Endothelial cell of umbilical vein (primary cell): ENCODE data around the gene PTCSC3. TPM values are rescaled to one million over a fixed set of nuclear protein-coding genes. Genes with fewer than 3 reads are reported as not detected.

Experiments
- BruUV-seq: library from RNA; stranded (reverse); fragments of 400-500 nt; replicated peaks from 2 replicates; lab custom pipeline; 2021; lab: Mats Ljungman, UMichigan
- CTCF ChIA-PET: fragments of 300-600, 350-600 bp; sonication (Branson Sonifier 250); formaldehyde crosslinking; loops from one replicate; lab custom pipeline; 2021; ENCODE audit warnings: antibody characterized with exemption, inconsistent platforms; lab: Charles Lee
- POLR2A ChIA-PET: fragments of 300-600, 350-600 bp; sonication (Branson Sonifier 250); formaldehyde crosslinking; loops from one replicate; lab custom pipeline; 2021; ENCODE audit warnings: antibody characterized with exemption, inconsistent platforms; lab: Charles Lee
- DNase-seq: peaks from one replicate; pipeline ENCODE4 v3.0.0-alpha.2; 2011; ENCODE audit warnings: low read depth, low spot score
- FAIRE-seq: peaks from 2 replicates; lab custom pipeline; 2011; peaks lifted over from hg19 to GRCh38; lab: Jason Lieb, UNC
- H2AFZ ChIP-seq: 2 replicates; pipeline ENCODE4 v1.6.0; 2012; ENCODE audit warnings: low read depth, low read length, control low read depth, inconsistent platforms
- H3K27ac ChIP-seq: 2 replicates; pipeline ENCODE4 v1.5.1; 2011; ENCODE audit warnings: low read depth, mild to moderate bottlenecking, control low read depth, low read length, moderate library complexity; ENCODE audit not compliant: insufficient read depth
- H3K27me3 ChIP-seq, 2 experiments: 2 replicates each; pipeline versions ENCODE4 v1.6.0 to v1.6.1; 2011; ENCODE audit warnings: low read length in 2 of 2, mixed read lengths in 1 of 2; ENCODE audit not compliant: control insufficient read depth in 2 of 2, insufficient read depth in 2 of 2
- H3K36me3 ChIP-seq, 2 experiments: 2 replicates in 1 of 2; 3 replicates in 1 of 2; pipeline ENCODE4 v1.5.1; 2011; ENCODE audit warnings: low read length in 2 of 2, mild to moderate bottlenecking in 1 of 2, moderate library complexity in 1 of 2; ENCODE audit not compliant: control insufficient read depth in 2 of 2, insufficient read depth in 2 of 2; ENCODE audit errors: extremely low read depth in 1 of 2
- H3K4me1 ChIP-seq: 3 replicates; pipeline ENCODE4 v1.5.1; 2011; ENCODE audit warnings: mild to moderate bottlenecking, low read length; ENCODE audit not compliant: control insufficient read depth, insufficient read depth; ENCODE audit errors: extremely low read depth
- H3K4me2 ChIP-seq: 2 replicates; pipeline ENCODE4 v1.6.1; 2011; ENCODE audit warnings: low read length, control low read depth, mixed read lengths; ENCODE audit not compliant: insufficient read depth
- H3K4me3 ChIP-seq, 3 experiments: fragments of 200-600 bp in 1 of 3; sonication (generic), shearing (Covaris generic) in 1 of 3; replicated peaks in 1 of 3; 2 replicates each; pipeline ENCODE4 v1.5.1; 2011 to 2016; ENCODE audit warnings: control low read depth in 3 of 3, low read length in 3 of 3, mild to moderate bottlenecking in 2 of 3, inconsistent platforms in 1 of 3, low read depth in 1 of 3, moderate library complexity in 1 of 3; ENCODE audit not compliant: insufficient read depth in 1 of 3
- H3K79me2 ChIP-seq: 2 replicates; pipeline ENCODE4 v1.6.0; 2012; ENCODE audit warnings: low read length, inconsistent platforms; ENCODE audit not compliant: control insufficient read depth, insufficient read depth
- H3K9ac ChIP-seq: replicated peaks from 2 replicates; pipeline ENCODE3; 2011; ENCODE audit warnings: low read length, control low read depth; ENCODE audit not compliant: insufficient read depth; ENCODE audit errors: extremely low read depth
- H3K9me1 ChIP-seq: replicated peaks from 3 replicates; pipeline ENCODE4 v1.6.0; 2011; ENCODE audit warnings: mild to moderate bottlenecking, low read length; ENCODE audit not compliant: control insufficient read depth, insufficient read depth; ENCODE audit errors: extremely low read depth
- H3K9me3 ChIP-seq: replicated peaks from 2 replicates; pipeline ENCODE4 v1.5.1; 2012; ENCODE audit warnings: low read length, inconsistent platforms; ENCODE audit not compliant: control insufficient read depth, insufficient read depth
- H4K20me1 ChIP-seq: replicated peaks from 2 replicates; pipeline ENCODE3; 2011; ENCODE audit warnings: mild to moderate bottlenecking, low read length; ENCODE audit not compliant: control insufficient read depth, insufficient read depth; ENCODE audit errors: extremely low read depth
- EZH2 ChIP-seq: IDR thresholded peaks from 2 replicates; pipeline ENCODE4 v1.6.1; 2012; ENCODE audit warnings: borderline replicate concordance, low read depth, mild to moderate bottlenecking, moderate library complexity, low read length, inconsistent platforms; ENCODE audit not compliant: severe bottlenecking
- FOS ChIP-seq: IDR thresholded peaks from 2 replicates; pipeline ENCODE4 v1.6.1; 2011; ENCODE audit warnings: mild to moderate bottlenecking, low read length, moderate library complexity, borderline replicate concordance; ENCODE audit not compliant: insufficient read depth
- GATA2 ChIP-seq: IDR thresholded peaks from 2 replicates; pipeline ENCODE4 v1.7.0; 2011; ENCODE audit warnings: low read depth, mild to moderate bottlenecking, moderate library complexity, mixed read lengths, low read length; ENCODE audit not compliant: insufficient read length, insufficient read depth
- JUN ChIP-seq: IDR thresholded peaks from 2 replicates; pipeline ENCODE4 v1.6.1; 2011; ENCODE audit warnings: borderline replicate concordance, low read depth; ENCODE audit not compliant: insufficient read length, insufficient read depth
- MAX ChIP-seq: IDR thresholded peaks from 2 replicates; pipeline ENCODE4 v1.6.1; 2011; ENCODE audit not compliant: insufficient read depth, insufficient read length
- MYC ChIP-seq: IDR thresholded peaks from one replicate; pipeline ENCODE4 v1.6.1; 2011; ENCODE audit warnings: mild to moderate bottlenecking, low read depth, low read length
- POLR2A ChIP-seq: IDR thresholded peaks from 2 replicates; pipeline ENCODE4 v1.6.1; 2012; ENCODE audit warnings: low read depth, mild to moderate bottlenecking, control low read depth, low read length
- POLR2AphosphoS5 ChIP-seq: IDR thresholded peaks from 2 replicates; pipeline ENCODE4 v1.6.1; 2012; ENCODE audit warnings: low read depth, mild to moderate bottlenecking, control low read depth, low read length, moderate library complexity; ENCODE audit not compliant: insufficient read depth
- dilution Hi-C: fragments of 300-500 bp; cut with MboI; formaldehyde crosslinking; loops from one replicate; pipeline ENCODE4 v1.15.0; 2019; ENCODE audit warnings: low sequenced_read_pairs; ENCODE audit not compliant: extremely low pct_ligation_motif_present
- intact Hi-C: fragments of 100-400 bp; cut with micrococcal nuclease; formaldehyde crosslinking; loops from one replicate; pipeline ENCODE4 v1.10.0; 2022
- polyA plus RNA-seq, 4 experiments: library from polyadenylated mRNA; depleted of rRNA in 3 of 4; stranded (reverse) in 3 of 4; unstranded in 1 of 4; fragments of >200 nt; gene quantifications; 2 replicates each; pipeline versions ENCODE4 v1.2.1 to v1.2.3, GENCODE V29; 2011 to 2012; ENCODE audit warnings: missing spikeins in 1 of 4
- total RNA-seq: library from RNA; stranded (reverse); gene quantifications from 2 replicates; pipeline ENCODE4 v1.2.3, GENCODE V29; 2021
- TF ChIP-seq, protein P1 (sequence below), 2 donors: IDR thresholded peaks; 1 replicate in 1 of 2; 2 replicates in 1 of 2; pipeline ENCODE4 v1.5.1; 2011; ENCODE audit warnings: low read length in 2 of 2, mild to moderate bottlenecking in 2 of 2, moderate library complexity in 2 of 2, control low read depth in 1 of 2, inconsistent platforms in 1 of 2, low read depth in 1 of 2; ENCODE audit not compliant: insufficient read depth in 1 of 2; ENCODE audit errors: extremely low read depth in 1 of 2

Gene PTCSC3
- total and polyA plus RNA-seq, 2 donors (not counting 3 experiments of a cell fraction or from before 2014, with no cell fraction given) = not detected

- intact Hi-C loops = no loop called here
- Histone ChIP-seq H3K79me2 (no peaks in the 10 kb centered on the region), H3K36me3 (no peaks in the 10 kb centered on the region), H2AFZ (no peak overlapping the region), H3K4me1 (no peaks in the 10 kb centered on the region), H3K9me3 (no peaks in the 10 kb centered on the region), H4K20me1 (no peaks in the 10 kb centered on the region), H3K4me3 (no peak overlapping the region), H3K9me1 (no peaks in the 10 kb centered on the region), H3K27me3 (peaks cover 0 to 2% of the 10 kb centered on the region in 2 experiments), H3K27ac (no peak overlapping the region), H3K9ac (no peak overlapping the region), H3K4me2 (no peak overlapping the region)
- no TSS peak for BruUV-seq
- DNase-seq (no peak), FAIRE-seq (no peak)
- CTCF ChIA-PET = interaction anchor here (1.5 to 1.8 kb wide), 2 partner anchors 15 to 17 kb away, joined by 3 to 4 read pairs; no protein-coding TSS in a partner anchor
- dilution Hi-C loops = no loop called here
- POLR2A ChIA-PET = no interaction called here
- TF ChIP-seq POLR2AphosphoS5 = no peak
- TF ChIP-seq POLR2A = no peak
- no peak for TF ChIP-seq EZH2
- TF ChIP-seq FOS = no peak
- TF ChIP-seq MYC = no peak
- TF ChIP-seq MAX = no peak
- TF ChIP-seq JUN = no peak
- TF ChIP-seq, protein P1, sequence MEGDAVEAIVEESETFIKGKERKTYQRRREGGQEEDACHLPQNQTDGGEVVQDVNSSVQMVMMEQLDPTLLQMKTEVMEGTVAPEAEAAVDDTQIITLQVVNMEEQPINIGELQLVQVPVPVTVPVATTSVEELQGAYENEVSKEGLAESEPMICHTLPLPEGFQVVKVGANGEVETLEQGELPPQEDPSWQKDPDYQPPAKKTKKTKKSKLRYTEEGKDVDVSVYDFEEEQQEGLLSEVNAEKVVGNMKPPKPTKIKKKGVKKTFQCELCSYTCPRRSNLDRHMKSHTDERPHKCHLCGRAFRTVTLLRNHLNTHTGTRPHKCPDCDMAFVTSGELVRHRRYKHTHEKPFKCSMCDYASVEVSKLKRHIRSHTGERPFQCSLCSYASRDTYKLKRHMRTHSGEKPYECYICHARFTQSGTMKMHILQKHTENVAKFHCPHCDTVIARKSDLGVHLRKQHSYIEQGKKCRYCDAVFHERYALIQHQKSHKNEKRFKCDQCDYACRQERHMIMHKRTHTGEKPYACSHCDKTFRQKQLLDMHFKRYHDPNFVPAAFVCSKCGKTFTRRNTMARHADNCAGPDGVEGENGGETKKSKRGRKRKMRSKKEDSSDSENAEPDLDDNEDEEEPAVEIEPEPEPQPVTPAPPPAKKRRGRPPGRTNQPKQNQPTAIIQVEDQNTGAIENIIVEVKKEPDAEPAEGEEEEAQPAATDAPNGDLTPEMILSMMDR (IDR thresholded peaks at IDR 0.05; ENCODE audit: extremely low read depth in 1 of 2, insufficient read depth in 1 of 2, low read depth in 1 of 2, low read length in 2 of 2) = no peak
- TF ChIP-seq GATA2 = no peak
These were observed 90.7 kb downstream of the PTCSC3 start for GRCh38 chr14:36085861-36086260.

Other genes with a start within 250 kb of the PTCSC3 start
- 14.5 and 19.0 TPM in 2 replicates for gene MBIP, start 143.9 kb upstream of the PTCSC3 start, total RNA-seq
- gene MBIP, start 143.9 kb upstream of the PTCSC3 start, polyA plus RNA-seq = 8.1 and 8.8 TPM in 2 replicates